ENCODE measurements around the gene RABL2B.

GRCh38 chr22:50734986-50735738, 48.3 kb downstream of the RABL2B start:
- TF ChIP-seq CTCF (conservative IDR thresholded peaks at IDR 0.05; ENCODE audit: low read depth, low read length) = no peak
- no peak for TF ChIP-seq EZH2 (IDR thresholded peaks at IDR 0.05; ENCODE audit: low read length, unreplicated experiment)
